ENCODE data around the gene MAN1A2.

Gene MAN1A2

DNA sequence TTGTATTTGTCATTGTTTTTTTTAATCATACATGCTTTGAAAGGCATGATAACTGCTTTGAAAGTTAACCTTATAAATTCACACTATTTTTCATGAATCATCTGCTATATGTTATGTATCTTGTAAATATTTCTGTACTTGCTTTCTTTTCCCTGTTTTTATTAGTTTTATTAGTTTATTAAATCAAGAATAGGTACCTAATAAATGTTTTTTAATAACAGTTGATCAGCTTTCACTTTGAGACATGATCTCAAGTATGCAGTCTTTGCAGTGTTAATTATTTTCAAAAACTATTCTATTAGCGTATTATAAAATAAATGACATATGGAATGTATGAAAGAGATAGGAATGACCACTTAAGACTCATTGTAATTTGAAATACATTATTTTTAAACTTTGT lies 127.8 kb downstream of the MAN1A2 start:
- no peak for DNase-seq (ENCODE audit: low read depth)

GRCh38 chr1:117499071-117499470 lies 131.8 kb downstream of the MAN1A2 start:
- no peak for DNase-seq (ENCODE audit: low read depth)

DNA sequence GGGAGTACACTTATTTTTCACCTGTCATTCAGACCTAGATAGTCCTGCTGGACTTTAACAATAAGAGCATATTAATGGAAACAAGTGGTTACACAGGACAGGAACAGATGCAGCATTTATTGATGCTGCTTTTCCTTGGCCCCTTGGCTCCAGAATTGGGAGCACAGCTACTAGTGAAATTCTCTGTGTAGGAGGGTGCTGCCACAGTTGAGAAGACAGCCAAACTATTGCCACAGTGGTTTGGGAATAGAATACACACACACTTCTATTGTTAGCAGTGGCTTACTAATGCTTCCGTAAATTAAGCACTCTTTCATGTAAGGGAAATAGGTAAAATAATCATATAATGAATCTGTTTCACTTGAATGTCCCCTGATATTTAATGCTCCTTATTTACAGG lies 133.3 kb downstream of the MAN1A2 start:
- DNase-seq (ENCODE audit: low read depth), result no peak

DNA sequence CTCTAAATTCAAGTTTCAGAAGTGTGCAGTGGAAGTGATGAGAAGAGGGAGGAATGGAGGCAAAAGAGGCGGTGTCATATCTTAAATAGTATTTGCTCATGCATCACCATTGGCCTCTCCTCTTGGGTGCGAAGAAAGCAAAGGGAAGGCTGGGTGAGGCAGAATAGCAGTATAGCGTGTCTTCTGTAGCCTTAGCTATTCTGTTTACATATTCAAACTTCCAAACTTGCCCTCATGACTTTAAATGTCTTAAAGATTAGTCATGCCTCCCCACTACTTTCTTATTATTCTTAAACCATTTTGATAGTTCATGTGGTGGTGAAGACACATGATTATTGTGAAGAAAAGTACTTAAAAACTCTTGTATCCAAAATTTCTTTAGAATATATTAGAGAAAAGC lies 134.0 kb downstream of the MAN1A2 start:
- no peak for DNase-seq (ENCODE audit: low read depth)

DNA sequence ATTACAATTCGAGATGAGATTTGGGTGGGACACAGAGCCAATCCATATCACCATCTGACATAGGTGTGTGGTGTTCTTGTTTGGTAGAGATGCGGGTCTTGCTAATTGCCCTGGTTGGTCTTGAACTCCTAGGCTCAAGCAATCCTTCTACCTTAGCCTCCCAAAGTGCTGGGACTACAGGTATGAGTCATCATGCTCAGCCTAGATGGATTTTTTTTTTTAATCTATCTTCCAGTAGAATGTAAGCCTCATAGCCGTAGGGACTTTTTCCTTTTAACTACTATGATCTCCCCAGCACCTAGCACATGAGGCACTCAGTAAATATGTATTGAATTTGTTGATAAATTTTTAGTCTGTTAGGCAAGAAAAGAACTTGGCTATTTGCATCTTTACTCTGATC lies 144.0 kb downstream of the MAN1A2 start:
- DNase-seq (ENCODE audit: low read depth), result no peak

GRCh38 chr1:117512728-117513321 lies 145.6 kb downstream of the MAN1A2 start:
- DNase-seq (ENCODE audit: low read depth), result no peak

DNA sequence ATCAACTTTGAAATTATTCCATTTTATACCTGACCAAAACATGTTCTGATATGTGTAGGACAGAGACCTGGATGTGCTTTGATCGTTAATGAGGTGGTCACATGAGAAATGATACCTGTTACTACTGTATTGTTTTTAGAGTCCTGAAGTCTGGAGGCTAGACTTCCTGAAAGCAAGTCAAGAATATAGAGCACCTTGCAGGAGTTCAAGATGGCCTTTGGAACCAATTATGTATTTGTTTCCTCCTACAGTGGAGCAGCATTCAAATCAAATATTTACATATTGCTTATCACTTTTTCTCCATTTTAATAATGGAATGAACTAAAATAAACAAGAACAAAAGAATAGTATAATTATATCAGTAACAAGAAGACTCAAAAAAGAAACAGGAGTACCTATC lies 155.9 kb downstream of the MAN1A2 start:
- no peak for DNase-seq (ENCODE audit: low read depth)

DNA sequence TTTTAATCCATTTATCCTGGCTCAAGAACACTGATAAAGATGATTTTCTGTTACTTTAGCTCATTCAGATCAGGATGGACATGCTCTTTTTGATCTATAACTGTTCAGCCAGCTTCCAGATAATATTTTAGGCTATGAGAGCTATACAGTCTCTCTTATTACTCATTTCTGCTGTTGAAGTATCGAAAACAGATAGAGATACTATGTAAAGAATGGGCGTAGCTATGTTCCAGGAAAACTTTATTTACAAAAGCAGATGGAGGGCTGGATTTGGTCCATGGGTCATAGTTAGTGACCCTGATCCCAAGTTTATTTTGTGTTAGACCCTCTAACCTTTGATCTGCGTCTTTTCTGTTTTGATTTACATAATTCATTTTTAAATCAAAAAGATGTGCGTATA lies 159.8 kb downstream of the MAN1A2 start:
- DNase-seq (ENCODE audit: low read depth), result no peak

DNA sequence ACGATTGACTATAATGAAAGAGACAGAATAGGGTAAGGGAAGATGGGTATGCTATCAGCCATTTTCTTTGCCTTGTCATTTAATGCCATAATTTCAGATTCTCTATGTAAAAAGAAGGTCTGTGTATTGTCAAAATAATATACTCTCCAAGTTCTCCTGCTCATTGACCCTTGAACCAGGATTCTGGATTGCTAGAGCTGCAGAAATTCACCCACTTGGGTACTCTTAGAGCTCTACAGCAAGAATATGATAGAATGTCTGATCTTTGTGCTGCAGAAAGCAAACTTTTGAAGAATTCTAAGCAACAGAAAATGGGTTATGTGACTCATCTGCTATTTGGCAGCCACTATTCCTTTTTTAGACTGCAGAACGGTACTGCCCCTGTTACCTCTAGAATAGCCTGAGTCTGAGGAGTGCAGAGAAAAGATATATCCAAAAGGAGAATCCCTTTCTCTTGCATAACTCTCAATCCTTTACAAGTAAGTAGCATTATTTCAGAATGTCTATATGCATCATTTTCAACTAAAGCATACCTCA lies 160.4 kb downstream of the MAN1A2 start:
- DNase-seq (ENCODE audit: low read depth), result no peak

GRCh38 chr1:117529683-117530082 lies 162.4 kb downstream of the MAN1A2 start:
- DNase-seq (ENCODE audit: low read depth), result no peak

GRCh38 chr1:117531222-117531621 lies 164.0 kb downstream of the MAN1A2 start:
- no peak for DNase-seq (ENCODE audit: low read depth)

GRCh38 chr1:117534995-117535467 lies 167.8 kb downstream of the MAN1A2 start:
- no peak for DNase-seq (ENCODE audit: low read depth)

DNA sequence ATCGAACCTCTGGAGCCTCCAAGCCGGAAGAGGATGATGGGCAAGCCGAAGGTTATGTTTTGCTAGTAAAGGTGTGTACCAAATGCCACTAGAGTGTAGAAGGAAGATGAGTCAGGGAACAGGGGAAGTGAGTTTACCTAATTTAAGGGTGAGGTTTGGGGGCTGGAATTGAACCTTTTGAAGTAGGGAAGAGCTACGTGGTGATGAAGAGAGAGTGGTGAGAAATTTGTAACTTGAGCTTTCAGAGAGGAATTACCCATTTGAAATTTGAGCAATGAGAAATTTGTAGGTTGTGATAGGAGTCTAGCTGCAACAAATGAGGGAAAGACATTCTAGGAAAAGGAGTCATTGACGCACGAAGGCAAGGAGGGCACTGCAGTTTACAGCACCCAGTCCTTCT lies 168.6 kb downstream of the MAN1A2 start:
- DNase-seq (ENCODE audit: low read depth), result no peak

- no peak for DNase-seq (ENCODE audit: low read depth)
These were observed 170.2 kb downstream of the MAN1A2 start for GRCh38 chr1:117537291-117537920.

DNA sequence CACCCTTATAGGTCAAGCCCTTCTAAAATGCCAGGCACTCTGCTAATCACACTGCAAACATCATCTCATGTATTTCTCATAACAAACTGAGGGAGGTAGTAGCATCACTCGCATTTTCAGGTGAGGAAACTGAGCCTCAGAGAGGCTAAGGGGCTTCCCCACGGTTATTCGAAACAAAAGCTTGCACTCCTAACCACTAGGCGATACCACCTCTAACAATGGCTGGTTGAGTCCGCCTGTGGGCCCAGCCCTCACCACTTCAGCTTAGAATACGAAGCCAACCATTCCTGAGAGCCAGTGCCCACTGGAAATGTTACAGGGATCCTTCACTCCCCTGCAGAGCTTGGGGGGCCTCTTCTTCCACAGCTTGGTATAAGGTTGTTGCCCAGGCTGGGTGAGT lies 173.3 kb downstream of the MAN1A2 start:
- DNase-seq (ENCODE audit: low read depth), result no peak

- DNase-seq (ENCODE audit: low read depth), result no peak
These were observed 173.8 kb downstream of the MAN1A2 start for GRCh38 chr1:117541003-117541402.

- DNase-seq (ENCODE audit: low read depth), result no peak
These were observed 174.3 kb downstream of the MAN1A2 start for GRCh38 chr1:117541585-117541984.

DNA sequence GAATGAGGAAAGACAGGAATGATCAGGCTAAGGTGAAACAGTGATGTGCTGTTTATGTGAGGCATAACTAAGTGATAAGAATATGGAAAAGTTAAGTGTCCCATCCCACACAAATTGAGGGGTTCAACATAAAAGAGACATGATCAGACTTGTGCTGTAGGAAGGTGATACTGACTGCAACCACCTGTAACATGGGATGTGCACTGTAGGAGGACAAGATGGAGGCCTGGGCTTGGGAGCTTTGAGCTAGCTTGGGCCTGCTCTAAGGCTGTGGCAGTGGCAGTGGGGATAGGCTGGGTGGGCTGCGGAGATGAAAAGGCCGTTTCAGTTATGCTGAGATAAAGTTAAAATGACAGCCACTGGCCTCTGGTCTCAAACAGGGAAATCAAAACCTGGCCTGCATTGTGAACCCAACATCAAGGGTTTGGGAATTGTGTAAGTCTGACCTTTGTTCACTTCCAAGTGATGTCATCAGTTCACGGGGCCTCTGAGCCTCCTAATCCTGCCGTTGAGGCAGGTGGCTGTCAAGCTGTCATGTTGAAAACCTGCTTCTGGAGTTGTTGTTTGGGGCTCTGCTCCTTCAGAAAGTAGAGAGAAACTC lies 177.4 kb downstream of the MAN1A2 start:
- DNase-seq (ENCODE audit: low read depth), result no peak

- DNase-seq (ENCODE audit: low read depth), result no peak
These were observed 179.2 kb downstream of the MAN1A2 start for GRCh38 chr1:117546467-117546866.

- DNase-seq (ENCODE audit: low read depth), result no peak
These were observed 186.2 kb downstream of the MAN1A2 start for GRCh38 chr1:117553471-117553870.

DNA sequence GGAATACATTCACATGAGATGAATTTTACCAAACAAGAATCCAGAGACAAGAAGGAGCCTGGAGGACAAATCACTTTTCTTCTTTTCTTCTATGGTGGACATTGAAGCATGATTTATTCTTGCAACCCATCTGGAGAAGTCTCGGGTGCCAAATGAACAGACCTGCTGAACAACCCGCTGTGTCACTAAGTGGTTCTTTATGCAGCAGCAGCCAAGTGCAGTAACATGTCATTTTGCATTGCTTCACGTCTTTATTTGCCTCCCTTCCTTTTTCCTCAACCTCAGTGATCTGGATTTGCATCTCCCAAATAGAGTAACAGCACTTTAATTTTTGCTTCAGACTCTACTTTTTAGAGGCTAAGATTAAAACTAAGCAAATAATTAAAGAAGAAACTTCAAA lies 188.6 kb downstream of the MAN1A2 start:
- no peak for DNase-seq (ENCODE audit: low read depth)

GRCh38 chr1:117556341-117556740 lies 189.1 kb downstream of the MAN1A2 start:
- no peak for DNase-seq (ENCODE audit: low read depth)

- no peak for DNase-seq (ENCODE audit: low read depth)
These were observed 189.7 kb downstream of the MAN1A2 start for GRCh38 chr1:117556976-117557375.
